HT-29 (cell line): Measurements from ENCODE around the gene APOC3. TPM values are rescaled to one million over a fixed set of nuclear protein-coding genes. Genes with fewer than 3 reads are reported as not detected.

Source experiments
- DNase-seq: peaks from one replicate; pipeline ENCODE4 v3.0.0-alpha.2; 2015; ENCODE audit warnings: low spot score
- total RNA-seq: library from RNA; depleted of rRNA; stranded (reverse); fragments of >200 nt; shearing (Covaris generic); gene quantifications from 2 replicates; pipeline ENCODE4 v1.2.3, GENCODE V29; 2014; rRNA removed

APOC3 gene
- total RNA-seq, 1 experiment from 2014 or later: not detected

- DNase-seq: no peak
Measured at GRCh38 chr11:116874251-116874650, 44.5 kb downstream of the APOC3 start.

- DNase-seq: no peak
Measured at GRCh38 chr11:116875194-116875593, 45.5 kb downstream of the APOC3 start.

GRCh38 chr11:116876656-116877055, 46.9 kb downstream of the APOC3 start:
- no peak for DNase-seq

GRCh38 chr11:116879800-116880625, 50.3 kb downstream of the APOC3 start:
- peak; percentile 80 for DNase-seq

- DNase-seq: no peak
Measured at GRCh38 chr11:116881143-116881542, 51.4 kb downstream of the APOC3 start.

GRCh38 chr11:116882386-116882785, 52.7 kb downstream of the APOC3 start:
- no peak for DNase-seq

Other genes with a start within 250 kb of the APOC3 start
- 21.7 and 22.1 TPM in 2 replicates for gene BUD13, start 56.9 kb upstream of the APOC3 start, total RNA-seq
- gene ZPR1, start 41.9 kb upstream of the APOC3 start, total RNA-seq: 56.3 and 60.7 TPM in 2 replicates
- gene APOA5, start 38.0 kb upstream of the APOC3 start, total RNA-seq: not detected in 2 replicates
- not detected in 2 replicates for gene APOA4, start 6.6 kb upstream of the APOC3 start, total RNA-seq
- gene APOA1, start 7.7 kb downstream of the APOC3 start, total RNA-seq: not detected in 2 replicates